ENCODE measurements around the gene WDTC1.
"Not testable (repeated sequence)": the region's sequence is repeated elsewhere in the genome, so short reads cannot be mapped to it uniquely, and the experiment has no call there.

The WDTC1 gene

DNA sequence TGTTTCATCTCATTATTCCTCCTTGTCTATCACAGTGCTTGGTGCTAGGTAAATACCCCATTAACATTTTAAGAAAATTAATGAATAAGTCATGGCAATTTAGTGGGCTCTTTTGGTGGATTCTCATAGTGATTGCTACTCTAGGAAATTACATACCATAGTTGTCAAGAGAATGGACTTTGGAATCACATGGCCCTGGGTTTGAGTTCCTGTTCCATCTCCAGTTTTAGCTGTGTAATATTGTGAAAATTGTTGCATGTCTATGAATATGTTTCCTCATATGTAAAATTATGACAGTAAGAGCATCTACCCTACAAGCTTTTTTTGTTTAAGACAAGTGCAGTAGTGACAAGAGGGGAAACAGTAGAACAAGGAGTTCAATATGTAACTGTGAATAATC, 20.7 kb downstream of the WDTC1 start:
- no peak for DNase-seq

DNA sequence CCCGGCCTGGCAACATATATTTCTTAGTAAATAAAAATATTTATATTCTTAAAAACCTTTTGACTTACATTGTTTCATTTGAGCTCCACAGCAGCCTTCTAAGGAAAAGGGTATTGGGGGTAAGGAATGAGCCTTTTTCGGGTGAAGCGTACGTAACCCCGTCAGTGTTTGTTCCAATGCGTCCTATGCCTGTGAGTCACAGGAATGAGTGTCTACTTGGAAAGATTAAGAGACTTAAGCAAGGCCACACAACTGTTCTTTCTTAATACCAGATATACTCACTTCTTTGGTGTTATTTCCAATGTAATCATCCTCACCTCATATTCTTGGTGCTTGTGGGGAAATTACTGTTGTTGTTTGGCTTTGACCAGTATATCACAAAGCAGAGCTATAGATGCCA, 22.7 kb downstream of the WDTC1 start:
- no peak for DNase-seq

DNA sequence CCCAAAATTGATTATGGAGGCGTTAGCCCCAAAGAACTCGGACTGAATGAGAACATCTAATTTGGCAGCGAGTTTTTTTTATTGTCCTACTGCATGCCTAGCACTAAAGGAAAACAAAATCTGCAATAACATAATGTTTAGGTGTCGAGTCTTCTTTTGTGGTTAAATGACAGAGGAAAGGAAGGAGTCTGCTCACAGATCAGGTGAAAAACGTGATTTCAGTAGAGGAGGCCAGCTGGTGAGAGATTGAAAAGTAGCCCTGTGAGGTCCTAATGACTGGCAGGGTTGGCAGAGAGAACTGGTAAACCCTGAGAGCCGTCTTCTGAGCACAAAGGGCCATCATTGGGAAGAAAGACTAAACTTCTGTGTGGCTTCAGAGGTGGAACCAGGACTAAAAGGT, 24.2 kb downstream of the WDTC1 start:
- DNase-seq = no peak

DNA sequence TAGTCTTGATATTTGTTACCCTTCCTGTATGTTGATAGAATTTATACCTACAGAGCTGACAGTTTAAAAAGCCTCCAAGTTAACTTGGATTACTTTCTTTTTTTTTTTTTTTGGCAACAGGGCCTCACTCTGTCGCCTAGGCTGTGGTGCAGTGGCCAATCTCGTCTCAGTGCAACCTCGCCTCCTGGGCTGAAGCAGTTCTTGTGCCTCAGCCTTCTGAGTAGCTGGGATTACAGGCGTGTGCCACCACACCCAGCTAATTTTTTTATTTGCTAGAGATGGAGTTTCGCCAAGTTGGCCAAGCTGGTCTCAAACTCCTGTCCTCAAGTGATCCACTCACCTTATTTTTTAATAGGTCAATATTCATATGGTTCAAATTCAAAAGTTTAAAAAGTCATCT, 32.7 kb downstream of the WDTC1 start:
- DNase-seq = no peak

DNA sequence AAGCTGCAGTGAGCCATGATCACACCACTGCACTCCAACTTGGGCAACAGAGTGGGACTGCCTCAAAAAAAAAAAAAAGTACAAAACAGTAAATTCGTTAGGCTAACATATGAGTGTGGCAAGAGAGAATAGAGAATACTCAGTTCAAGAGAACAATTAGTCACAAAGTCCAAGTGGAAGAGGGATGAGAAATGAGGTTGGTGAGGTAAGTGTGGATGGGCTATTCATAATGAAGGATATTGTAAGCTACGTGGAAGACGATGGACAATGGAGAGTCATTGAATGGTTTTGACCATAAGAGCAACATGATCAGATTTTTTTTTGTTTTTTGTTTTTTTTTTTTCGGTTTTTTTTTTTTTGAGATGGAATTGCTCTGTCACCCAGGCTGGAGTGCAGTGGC, 34.8 kb downstream of the WDTC1 start:
- DNase-seq = no peak

DNA sequence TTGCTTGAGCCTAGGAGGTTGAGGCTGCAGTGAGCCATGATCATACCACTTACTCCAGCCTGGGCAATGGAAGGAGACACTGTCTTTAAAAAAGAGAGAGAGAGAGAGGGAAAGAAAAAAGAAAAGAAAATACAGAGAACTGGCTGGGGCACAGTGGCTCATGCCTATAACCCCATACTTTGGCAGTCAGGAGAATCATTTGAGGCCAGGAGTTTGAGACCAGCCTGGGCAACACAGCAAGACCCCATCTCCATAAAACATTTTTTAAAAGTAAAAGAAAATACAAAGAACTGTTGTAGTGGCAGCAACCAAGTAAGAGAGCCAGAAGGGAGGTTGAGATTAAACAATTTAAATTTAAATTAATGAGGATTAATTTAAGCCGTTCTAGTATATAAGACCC, 39.8 kb downstream of the WDTC1 start:
- DNase-seq = no peak

DNA sequence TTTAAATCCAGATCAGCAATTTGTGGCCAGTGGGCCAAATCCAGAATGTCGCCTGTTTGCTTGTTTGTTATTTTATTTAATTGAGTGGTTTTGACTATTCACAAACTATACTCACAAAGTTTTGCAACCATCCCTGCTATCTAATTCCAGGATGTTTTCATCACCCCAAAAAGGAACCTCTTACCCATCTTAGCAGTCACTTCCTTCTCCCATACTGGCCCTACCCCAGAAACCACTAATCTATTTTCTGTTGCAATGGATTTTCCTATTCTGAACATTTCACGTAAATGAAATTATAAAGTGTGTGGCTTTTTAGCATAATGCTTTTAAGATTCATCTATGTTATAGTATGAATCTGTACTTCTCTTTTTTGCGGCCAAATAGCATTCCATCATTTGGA, 41.3 kb downstream of the WDTC1 start:
- DNase-seq = peak; percentile 62

DNA sequence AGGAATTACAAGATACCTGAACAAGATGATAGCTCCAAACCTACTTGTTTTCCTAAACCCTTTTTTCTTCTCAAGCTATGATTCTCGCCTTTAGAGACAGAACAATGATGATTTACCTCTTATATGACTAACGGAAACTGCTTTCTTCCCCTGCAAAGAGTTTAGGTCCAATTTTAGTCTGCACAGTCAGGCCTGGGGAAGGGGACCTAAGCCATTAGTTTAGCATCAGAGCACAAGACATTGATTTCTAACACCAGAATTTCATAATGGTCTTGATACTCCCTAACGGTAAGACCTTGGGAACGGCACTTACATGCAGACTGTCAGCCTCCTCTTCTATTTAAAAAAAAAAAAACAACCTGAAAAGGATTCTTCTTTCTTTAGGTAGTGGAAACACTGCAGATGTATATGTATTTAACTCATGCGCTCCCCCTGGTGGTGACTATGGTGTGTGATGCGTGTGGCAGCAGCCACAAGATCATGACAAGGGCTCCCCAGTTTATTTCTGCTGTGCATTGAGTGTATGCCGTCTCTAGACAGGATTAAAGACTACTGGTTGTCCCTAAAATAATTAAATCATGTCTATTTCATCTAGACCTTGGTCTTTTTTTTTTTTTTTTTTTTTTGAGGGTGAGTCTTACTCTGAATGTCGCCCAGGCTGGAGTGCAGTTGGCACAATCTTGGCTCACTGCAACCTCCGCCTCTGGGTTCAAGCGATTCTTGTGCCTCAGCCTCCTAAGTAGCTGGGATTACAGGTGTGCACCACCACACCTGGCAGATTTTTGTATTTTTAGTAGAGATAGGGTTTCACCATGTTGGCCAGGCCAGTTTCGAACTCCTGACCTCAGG, 50.2 kb downstream of the WDTC1 start:
- peak; percentile 89 for DNase-seq

DNA sequence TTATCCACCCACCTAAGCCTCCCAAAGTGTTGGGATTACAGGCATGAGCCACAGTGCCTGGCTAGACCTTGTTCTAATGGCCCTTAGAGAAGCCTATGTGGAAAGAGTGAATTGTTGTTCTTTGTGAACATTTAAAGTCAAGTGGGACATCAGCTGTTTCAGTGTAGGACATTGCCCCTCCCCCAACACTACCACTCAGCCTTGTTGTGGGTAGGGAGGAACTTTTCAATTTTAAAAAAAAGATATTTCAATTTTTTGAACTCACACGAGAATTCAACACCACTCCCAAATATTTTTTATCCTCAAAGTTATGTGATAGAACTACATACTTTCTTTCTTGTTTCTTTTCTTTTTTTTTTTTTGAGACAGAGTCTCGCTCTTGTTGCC, 50.8 kb downstream of the WDTC1 start:
- DNase-seq = no peak

DNA sequence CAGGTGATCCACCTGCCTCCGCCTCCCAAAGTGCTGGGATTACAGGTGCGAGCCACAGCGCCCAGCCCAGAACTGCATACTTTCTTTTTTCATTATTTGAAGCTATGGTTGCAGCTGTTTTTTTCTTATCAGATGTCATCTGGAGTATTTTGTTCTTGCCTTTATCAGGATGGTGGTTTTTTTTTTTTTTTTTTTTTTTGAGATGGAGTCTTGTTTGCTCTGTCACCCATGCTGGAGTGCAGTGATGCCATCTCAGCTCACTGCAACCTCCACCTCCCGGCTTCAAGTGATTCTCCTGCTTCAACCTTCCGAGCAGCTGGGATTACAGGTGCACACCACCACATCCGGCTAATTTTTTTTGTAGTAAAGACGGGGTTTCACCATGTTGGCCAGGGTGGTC, 51.4 kb downstream of the WDTC1 start:
- DNase-seq = not testable (repeated sequence)

DNA sequence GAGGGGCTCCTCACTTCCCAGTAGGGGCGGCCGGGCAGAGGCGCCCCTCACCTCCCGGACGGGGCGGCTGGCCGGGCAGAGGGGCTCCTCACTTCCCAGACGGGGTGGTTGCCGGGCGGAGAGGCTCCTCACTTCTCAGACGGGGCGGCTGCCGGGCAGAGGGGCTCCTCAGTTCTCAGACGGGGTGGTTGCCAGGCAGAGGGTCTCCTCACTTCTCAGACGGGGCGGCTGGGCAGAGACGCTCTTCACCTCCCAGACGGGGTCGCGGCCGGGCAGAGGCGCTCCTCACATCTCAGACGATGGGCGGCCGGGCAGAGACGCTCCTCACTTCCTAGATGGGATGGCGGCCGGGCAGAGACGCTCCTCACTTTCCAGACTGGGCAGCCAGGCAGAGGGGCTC, 54.7 kb downstream of the WDTC1 start:
- DNase-seq = not testable (repeated sequence)

DNA sequence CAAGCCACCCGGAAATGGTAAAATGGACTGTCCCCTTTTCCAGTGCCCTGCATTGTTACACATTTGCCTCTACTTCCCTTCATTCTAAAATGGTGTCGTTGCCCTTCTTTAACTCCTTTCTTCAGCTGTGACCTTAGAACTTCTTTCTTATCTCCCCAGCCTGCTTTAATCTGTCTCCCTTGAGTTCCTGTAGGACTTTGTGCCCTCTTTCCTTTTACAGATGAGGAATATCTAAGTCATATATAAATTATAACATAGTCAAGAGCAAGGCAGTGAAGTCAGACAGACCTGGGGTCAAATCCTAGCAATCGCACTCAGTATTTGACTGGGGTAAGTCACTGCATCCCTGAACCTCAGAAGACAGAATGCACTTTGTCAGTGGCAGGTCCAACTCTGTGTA, 56.1 kb downstream of the WDTC1 start:
- no peak for DNase-seq

DNA sequence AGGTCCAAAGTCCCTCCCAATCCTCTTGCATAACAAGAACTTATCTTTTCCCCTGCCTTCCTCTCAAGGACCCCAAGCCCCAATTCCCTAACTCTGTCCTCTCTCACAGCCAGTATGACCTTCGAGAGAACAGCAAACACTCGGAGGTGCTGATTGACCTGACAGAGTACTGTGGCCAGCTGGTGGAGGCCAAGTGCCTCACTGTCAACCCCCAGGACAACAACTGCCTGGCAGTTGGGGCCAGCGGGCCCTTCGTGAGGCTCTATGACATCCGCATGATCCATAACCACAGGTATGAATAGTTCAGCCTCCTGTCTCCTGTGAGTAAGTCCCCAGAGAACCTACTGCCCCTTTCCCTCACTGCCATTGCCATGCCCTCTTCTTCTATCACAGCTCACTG, 57.7 kb downstream of the WDTC1 start:
- no peak for DNase-seq

DNA sequence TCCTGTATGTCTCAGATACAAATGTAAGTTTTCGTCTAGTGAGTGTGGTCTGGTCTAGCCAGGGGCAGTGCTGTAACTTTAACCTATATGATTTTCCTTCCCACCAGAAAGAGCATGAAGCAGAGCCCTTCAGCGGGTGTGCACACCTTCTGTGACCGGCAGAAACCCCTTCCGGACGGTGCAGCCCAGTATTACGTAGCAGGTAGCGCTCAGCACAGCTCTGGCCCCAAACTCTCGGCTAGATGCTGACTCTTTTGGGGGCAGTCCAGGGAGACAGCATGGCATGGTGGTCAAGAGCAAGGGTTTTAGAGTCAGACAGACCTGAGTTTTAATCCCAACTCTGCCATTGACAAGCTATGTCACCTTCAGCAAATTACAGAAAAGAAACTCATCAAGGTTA, 59.5 kb downstream of the WDTC1 start:
- no peak for DNase-seq

DNA sequence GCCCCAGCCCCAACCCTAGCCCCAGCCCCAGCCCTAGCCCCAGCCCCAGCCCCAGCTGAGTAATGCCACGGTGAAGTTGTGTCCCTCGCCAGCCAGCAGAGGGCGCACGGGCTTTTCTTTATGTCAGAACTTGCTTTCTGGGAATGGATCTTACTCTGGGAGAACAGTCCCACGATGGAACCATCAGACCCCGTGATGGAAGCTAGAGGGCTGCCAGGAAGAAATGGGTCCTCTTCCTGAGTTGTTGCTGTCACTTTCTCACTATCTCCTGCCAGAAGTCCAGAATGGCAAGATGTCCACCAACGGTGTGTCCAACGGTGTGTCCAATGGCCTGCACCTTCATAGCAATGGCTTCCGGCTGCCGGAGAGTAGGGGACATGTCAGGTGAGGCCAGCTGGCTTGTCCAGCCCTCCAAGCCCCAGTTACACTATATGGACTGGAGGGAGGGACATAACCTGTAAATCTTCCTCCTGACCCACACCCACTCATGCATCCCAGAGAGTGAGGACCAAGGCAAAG, 62.4 kb downstream of the WDTC1 start:
- DNase-seq = peak; percentile 71

DNA sequence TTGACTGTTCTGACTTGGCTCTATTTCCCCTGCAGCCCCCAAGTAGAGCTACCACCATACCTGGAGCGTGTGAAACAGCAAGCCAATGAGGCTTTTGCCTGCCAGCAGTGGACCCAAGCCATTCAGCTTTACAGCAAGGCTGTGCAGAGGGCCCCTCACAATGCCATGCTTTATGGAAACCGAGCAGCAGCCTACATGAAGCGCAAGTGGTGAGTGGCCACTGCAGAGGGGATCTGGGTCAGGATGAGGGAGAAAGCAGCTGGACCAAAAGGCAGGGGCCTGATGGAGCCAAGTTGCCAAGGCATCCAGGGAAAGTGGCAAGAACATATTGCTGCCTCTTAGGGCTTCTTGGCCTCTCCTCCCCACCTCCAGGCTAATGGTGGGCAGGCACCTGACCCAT, 63.5 kb downstream of the WDTC1 start:
- DNase-seq = no peak

DNA sequence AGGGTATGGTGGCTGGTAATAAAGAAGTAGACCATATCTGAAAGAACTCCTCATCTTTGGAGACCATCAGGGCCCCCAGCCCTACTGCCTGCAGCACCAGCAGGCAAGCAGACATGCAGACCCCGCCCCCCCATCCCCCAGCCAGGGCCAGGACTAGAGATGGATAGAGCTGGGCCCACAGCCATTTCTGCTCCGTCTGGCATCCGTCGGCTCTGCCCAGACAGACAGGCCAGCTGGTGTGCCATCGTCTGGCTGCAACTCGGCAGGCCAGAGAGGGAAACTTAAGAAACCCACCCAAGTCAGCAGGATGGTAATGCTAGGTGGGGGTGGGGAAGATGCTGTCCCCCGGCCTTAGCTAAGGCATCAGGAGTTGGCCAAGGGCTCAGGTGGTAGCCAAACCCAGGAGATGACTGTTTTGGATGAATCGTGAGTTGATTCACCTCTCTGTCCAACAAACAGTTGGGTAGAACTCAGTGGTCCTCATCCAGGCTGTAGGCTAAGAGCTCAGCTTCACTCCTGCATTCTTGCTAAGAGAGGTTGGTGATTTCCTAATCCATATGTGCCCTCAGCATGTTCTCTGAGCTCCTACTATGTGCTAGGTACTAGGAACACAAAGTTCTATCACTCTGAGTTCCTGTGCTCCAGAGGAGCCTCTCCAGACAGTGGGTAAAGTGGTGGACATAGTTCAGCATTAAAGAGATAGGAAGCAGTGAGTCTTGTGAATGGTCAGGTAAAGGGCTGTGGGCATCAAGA, 64.4 kb downstream of the WDTC1 start:
- no peak for DNase-seq

DNA sequence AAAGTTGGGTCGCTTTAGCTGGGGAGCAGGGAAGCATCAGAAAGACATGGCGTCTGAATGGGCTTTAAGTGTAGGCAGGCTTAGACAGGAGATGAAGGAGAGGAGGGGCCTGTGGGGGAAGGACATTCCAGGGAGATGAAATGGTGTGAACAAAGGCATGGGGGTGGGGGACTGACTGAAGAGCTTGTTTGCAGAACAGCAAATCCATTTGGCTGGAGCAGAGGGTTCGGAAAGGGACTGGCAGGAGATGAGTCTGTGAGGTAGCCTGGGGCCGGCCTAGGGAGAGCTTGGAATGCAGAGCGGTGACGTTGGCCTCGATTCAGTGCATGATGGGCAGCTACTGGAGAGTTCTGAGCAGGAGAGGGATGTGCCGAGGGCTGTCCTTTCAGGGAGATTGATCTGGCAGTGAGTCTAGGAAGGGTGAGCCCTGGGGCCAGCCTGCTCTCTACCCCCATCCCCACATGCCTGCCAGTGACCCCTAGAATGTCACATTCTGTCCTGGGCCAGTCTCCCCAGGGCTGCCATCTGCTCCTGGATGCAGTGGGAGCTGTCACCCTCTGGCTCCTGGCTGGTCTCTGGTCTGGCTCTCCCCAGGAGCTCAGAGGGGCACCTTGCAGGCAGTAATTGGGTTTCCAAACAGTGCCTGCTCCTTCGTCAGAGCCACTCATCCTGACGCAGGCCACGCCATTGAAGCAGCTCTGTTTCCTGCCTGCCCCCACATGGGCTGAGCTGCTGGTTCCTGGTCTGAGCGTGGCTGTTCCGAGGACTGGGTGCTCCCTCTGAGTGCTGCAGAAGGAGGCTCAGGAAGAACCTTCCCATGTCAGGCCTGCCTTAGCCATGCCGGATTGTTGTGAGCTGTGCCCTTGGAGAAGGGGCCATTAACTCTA, 65.2 kb downstream of the WDTC1 start:
- peak; percentile 60 for DNase-seq

DNA sequence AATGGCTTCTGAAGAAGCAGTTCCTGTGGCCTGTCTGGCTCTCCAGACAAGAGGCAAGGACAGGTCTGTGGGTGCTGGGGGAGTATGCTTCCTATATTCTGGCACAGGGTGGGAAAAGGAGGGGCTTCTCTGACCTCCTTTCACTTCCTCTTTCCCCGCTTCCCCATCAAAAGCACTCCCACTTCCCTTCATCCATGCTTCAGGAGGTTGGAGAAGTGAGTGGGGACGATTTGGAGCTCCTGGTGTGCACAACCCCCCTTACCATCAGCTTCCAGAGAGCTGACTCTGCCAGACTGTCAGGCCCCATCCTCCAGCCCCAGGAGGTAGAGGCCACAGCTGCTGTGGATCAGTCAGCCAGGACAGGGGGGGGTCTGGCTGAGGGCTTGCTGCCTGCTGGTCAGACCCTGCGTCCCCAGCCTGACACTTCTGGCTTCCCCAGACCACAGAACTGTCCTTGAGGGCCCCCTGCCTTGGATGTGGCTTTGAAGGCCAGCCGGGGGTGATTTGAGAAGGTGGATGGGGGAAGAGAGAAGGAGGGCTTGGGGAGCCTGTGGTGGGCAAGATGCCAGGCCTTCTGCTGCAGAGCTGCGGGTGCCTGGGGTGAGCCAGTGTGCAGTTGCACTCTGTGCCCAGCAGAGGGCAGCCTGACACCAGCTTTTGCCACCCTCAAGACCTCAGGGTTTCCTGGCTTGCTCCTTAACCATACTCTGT, 66.1 kb downstream of the WDTC1 start:
- DNase-seq = peak; percentile 84

DNA sequence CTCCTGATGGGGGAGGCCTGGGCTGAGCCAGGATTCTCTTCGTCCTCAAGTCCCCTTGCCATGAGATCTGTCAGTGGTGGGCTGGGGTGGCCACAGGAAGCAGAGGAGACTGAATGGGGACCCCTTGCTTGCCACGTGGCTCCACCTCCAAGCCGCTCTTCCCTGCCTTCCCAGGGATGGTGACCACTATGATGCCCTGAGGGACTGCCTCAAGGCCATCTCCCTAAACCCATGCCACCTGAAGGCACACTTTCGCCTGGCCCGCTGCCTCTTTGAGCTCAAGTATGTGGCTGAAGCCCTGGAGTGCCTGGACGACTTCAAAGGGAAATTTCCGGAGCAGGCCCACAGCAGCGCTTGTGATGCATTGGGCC, 66.6 kb downstream of the WDTC1 start:
- DNase-seq = no peak

DNA sequence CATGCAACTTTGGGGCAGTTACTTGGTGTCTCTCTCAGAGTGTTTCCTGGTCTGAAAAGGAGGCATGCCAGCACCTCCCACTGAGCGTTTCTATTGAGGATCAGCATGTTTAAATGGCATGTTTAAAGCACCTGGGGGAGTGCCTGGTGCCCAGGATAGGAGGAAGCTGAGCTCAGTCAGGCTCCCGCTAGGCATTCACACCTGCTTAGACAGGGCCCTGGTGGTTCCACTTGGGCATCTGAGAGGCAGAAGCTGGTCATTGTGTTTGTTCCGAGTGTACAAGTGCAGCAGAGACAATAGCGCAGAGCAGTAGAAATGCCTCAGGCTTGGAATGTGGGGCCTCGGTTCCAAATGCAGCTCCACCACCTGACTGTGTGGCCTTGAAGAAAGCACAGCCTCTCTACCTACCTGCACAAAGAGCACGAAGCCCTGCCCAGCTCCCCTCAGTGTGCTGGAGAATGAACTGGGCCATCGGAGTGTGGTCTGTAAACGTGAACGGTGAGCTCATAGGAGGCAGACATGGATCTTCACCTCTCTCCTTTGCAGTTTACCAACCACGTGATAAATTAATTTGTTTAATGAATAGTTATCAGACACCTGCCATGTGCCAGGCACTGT, 67.3 kb downstream of the WDTC1 start:
- DNase-seq = no peak

DNA sequence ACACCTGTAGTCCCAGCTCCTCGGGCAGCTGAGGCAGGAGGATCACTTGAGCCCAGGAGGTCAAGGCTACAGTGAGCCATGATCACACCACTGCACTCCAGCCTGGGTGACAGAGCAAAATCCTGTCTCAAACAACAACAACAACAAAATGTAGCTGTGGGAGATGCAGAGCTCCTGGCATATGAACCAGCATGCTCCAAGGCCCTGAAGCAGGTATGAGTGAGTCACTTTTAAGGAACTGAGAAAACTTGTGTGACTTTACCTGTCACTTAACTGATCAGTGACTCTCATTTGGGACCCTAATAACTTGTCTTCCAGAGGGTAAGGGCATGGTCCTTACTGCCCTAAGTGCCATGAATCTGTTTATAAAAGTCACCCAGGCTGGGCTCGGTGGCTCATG, 68.2 kb downstream of the WDTC1 start:
- no peak for DNase-seq
